Aorta (tissue), 5 donors: Measurements from ENCODE around the gene PPP1R7. TPM values are rescaled to one million over a fixed set of nuclear protein-coding genes. Genes with fewer than 3 reads are reported as not detected.

ENCODE experiments used
- ATAC-seq: fragments of 200-7000 bp; cut with Tn5 transposase; one replicate; pipeline ENCODE4 v1.9.1; 2022; ENCODE audit warnings: moderate library complexity; ENCODE audit not compliant: low FRiP score
- DNase-seq, 2 donors: peaks; one replicate each; pipeline ENCODE4 v3.0.0-alpha.2; 2020
- H3K27ac ChIP-seq, 2 donors: one replicate each; pipeline ENCODE4 v1.5.1; 2013; ENCODE audit warnings: low read length in 2 of 2, mild to moderate bottlenecking in 2 of 2, moderate library complexity in 2 of 2, control low read depth in 1 of 2, inconsistent platforms in 1 of 2, low read depth in 1 of 2
- H3K27me3 ChIP-seq, 2 donors: one replicate each; pipeline ENCODE4 v1.6.1; 2013; ENCODE audit warnings: control low read depth in 1 of 2, low read length in 1 of 2, mild to moderate bottlenecking in 1 of 2, moderate library complexity in 1 of 2; ENCODE audit not compliant: insufficient read depth in 2 of 2, control insufficient read depth in 1 of 2
- H3K36me3 ChIP-seq, 2 donors: one replicate each; pipeline ENCODE4 v1.6.1; 2013; ENCODE audit warnings: control low read depth in 1 of 2, low read length in 1 of 2, mild to moderate bottlenecking in 1 of 2; ENCODE audit not compliant: insufficient read depth in 2 of 2, control insufficient read depth in 1 of 2
- H3K4me1 ChIP-seq, 2 donors: one replicate each; pipeline ENCODE4 v1.6.1; 2013; ENCODE audit warnings: low read length in 2 of 2, control low read depth in 1 of 2, mild to moderate bottlenecking in 1 of 2, moderate library complexity in 1 of 2; ENCODE audit not compliant: insufficient read depth in 2 of 2, control insufficient read depth in 1 of 2
- H3K4me3 ChIP-seq, 2 donors: one replicate each; pipeline ENCODE4 v1.5.1; 2013; ENCODE audit warnings: low read length in 2 of 2, control low read depth in 1 of 2, mild to moderate bottlenecking in 1 of 2
- H3K9me3 ChIP-seq: one replicate; pipeline ENCODE4 v1.6.1; 2013; ENCODE audit warnings: mild to moderate bottlenecking, low read length; ENCODE audit not compliant: control insufficient read depth
- WGBS, 2 donors: extraction: QIAGEN DNeasy Blood & Tissue Kit; methylation state at CpG; one replicate each; pipeline ENCODE4 v1.1.7; 2013; 5-methylcytosine and 5-hydroxymethylcytosine counted together
- intact Hi-C, 2 donors: fragments of 100-400 bp; cut with DNase I; formaldehyde crosslinking; loops; one replicate each; pipeline versions ENCODE4 v1.14.2 to v1.15.0; 2022
- polyA plus RNA-seq, 2 donors: library from polyadenylated mRNA; stranded (reverse); fragments of 200-250 nt; gene quantifications; one replicate each; pipeline ENCODE4 v1.2.3, GENCODE V29; 2013
- total RNA-seq, 2 donors: library from RNA; stranded (reverse); fragmentation: NEBNext Ultra II Directional; extraction: Animal tissue kit (Norgen Biotek cat#: 25700); gene quantifications; one replicate each; pipeline ENCODE4 v1.2.1, GENCODE V29; 2021
- donor health status: healthy with polysubstance abuse.
- donor health status: Bipolar disorder and iron deficiency.
- donor health status: DM: no; HTN: no; CAD: no.
- donor health status: DM: no; HTN: no; CAD: no.
- donor health status: DM: yes; HTN: yes; CAD: no.

The PPP1R7 gene
- total and polyA plus RNA-seq, 4 donors, result 41.1 to 83.4 (median 60.1) TPM

GRCh38 chr2:241151934-241152660 lies 1.8 kb downstream of the PPP1R7 start:
- H3K4me1 ChIP-seq, result no peaks in the 10 kb centered on the region
- 61% methylated on average over 8 of the region's 8 CpGs for WGBS, 2 donors
- no peak overlapping the region for H3K4me3 ChIP-seq
- no peak overlapping the region for H3K27ac ChIP-seq
- no peaks in the 10 kb centered on the region for H3K36me3 ChIP-seq
- DNase-seq, result peak in 1 of 2 donors; percentile 21
- ATAC-seq, result no peak
- H3K9me3 ChIP-seq, result no peaks in the 10 kb centered on the region
- H3K27me3 ChIP-seq, result no peaks in the 10 kb centered on the region
- intact Hi-C loops, result no loop called here

GRCh38 chr2:241153616-241154015 lies 3.3 kb downstream of the PPP1R7 start:
- intact Hi-C loops, result no loop called here

GRCh38 chr2:241154915-241155314 lies 4.6 kb downstream of the PPP1R7 start:
- DNase-seq, result no peak
- no peaks in the 10 kb centered on the region for H3K9me3 ChIP-seq
- H3K4me3 ChIP-seq, result no peak overlapping the region
- no peaks in the 10 kb centered on the region for H3K27me3 ChIP-seq
- H3K27ac ChIP-seq, result no peak overlapping the region
- H3K36me3 ChIP-seq, result peaks cover 0 to 5% of the 10 kb centered on the region in 2 donors
- intact Hi-C loops, result no loop called here
- WGBS, 2 donors, result 91 to 93% methylated on average over 4 of the region's 4 CpGs
- no peak for ATAC-seq
- no peaks in the 10 kb centered on the region for H3K4me1 ChIP-seq

More at GRCh38 chr2:241153616-241154015, 3.3 kb downstream of the PPP1R7 start:
- no peak for ATAC-seq
- no peak overlapping the region for H3K4me3 ChIP-seq
- no peak for DNase-seq
- H3K27ac ChIP-seq, result no peak overlapping the region
- peaks cover 0 to 4% of the 10 kb centered on the region in 2 donors for H3K36me3 ChIP-seq
- H3K9me3 ChIP-seq, result no peaks in the 10 kb centered on the region
- no peaks in the 10 kb centered on the region for H3K27me3 ChIP-seq
- H3K4me1 ChIP-seq, result no peaks in the 10 kb centered on the region
- 90 to 92% methylated on average over 7 of the region's 7 CpGs for WGBS, 2 donors

- Histone ChIP-seq H3K4me1 (no peaks in the 10 kb centered on the region), H3K27me3 (no peaks in the 10 kb centered on the region), H3K27ac (no peak overlapping the region), H3K36me3 (peaks cover 0 to 5% of the 10 kb centered on the region in 2 donors), H3K4me3 (no peak overlapping the region), H3K9me3 (no peaks in the 10 kb centered on the region)
- ATAC-seq (no peak), DNase-seq (no peak)
- intact Hi-C loops, result no loop called here
- WGBS, 2 donors, result 47 to 54% methylated on average over 1 of the region's 1 CpG
Measured at GRCh38 chr2:241155936-241156335, 5.7 kb downstream of the PPP1R7 start.

- ATAC-seq (no peak), DNase-seq (no peak)
- Histone ChIP-seq H3K27me3 (no peaks in the 10 kb centered on the region), H3K36me3 (peaks cover 0 to 5% of the 10 kb centered on the region in 2 donors), H3K4me1 (peaks cover 0 to 1% of the 10 kb centered on the region in 2 donors), H3K4me3 (no peak overlapping the region), H3K27ac (no peak overlapping the region), H3K9me3 (no peaks in the 10 kb centered on the region)
- intact Hi-C loops, result no loop called here
- 67 to 77% methylated on average over 5 of the region's 5 CpGs for WGBS, 2 donors
Measured at GRCh38 chr2:241156971-241157441, 6.7 kb downstream of the PPP1R7 start.

GRCh38 chr2:241157841-241158545 lies 7.7 kb downstream of the PPP1R7 start:
- H3K4me1 ChIP-seq, result peaks cover 0 to 1% of the 10 kb centered on the region in 2 donors
- no peak for DNase-seq
- WGBS, 2 donors, result 90 to 91% methylated on average over 9 of the region's 9 CpGs

GRCh38 chr2:241158546-241158900 lies 8.3 kb downstream of the PPP1R7 start:
- 83 to 89% methylated on average over 8 of the region's 8 CpGs for WGBS, 2 donors
- intact Hi-C loops, result no loop called here
- no peak overlapping the region for H3K4me3 ChIP-seq
- H3K4me1 ChIP-seq, result peaks cover 0 to 1% of the 10 kb centered on the region in 2 donors
- no peaks in the 10 kb centered on the region for H3K9me3 ChIP-seq
- peaks cover 0 to 5% of the 10 kb centered on the region in 2 donors for H3K36me3 ChIP-seq
- no peaks in the 10 kb centered on the region for H3K27me3 ChIP-seq
- ATAC-seq (no peak), DNase-seq (no peak)
- H3K27ac ChIP-seq, result no peak overlapping the region

More at GRCh38 chr2:241157841-241158545, 7.7 kb downstream of the PPP1R7 start:
- Histone ChIP-seq H3K9me3 (no peaks in the 10 kb centered on the region), H3K36me3 (peaks cover 0 to 5% of the 10 kb centered on the region in 2 donors), H3K4me3 (no peak overlapping the region), H3K27me3 (no peaks in the 10 kb centered on the region), H3K27ac (no peak overlapping the region)
- intact Hi-C loops, result no loop called here
- ATAC-seq, result no peak

- ATAC-seq (no peak), DNase-seq (peak in 1 of 2 donors; percentile 13)
- Histone ChIP-seq H3K27ac (no peak overlapping the region), H3K4me1 (peaks cover 0 to 1% of the 10 kb centered on the region in 2 donors), H3K36me3 (peaks cover 4 to 5% of the 10 kb centered on the region in 2 donors), H3K9me3 (no peaks in the 10 kb centered on the region), H3K27me3 (no peaks in the 10 kb centered on the region), H3K4me3 (no peak overlapping the region)
- WGBS, 2 donors, result 97% methylated on average over 5 of the region's 5 CpGs
- intact Hi-C loops, result no loop called here
Measured at GRCh38 chr2:241159116-241159515, 8.8 kb downstream of the PPP1R7 start.
